Measurements from ENCODE around the gene PLAAT4.
"Not testable (repeated sequence)": the region's sequence is repeated elsewhere in the genome, so short reads cannot be mapped to it uniquely, and the experiment has no call there.

DNA sequence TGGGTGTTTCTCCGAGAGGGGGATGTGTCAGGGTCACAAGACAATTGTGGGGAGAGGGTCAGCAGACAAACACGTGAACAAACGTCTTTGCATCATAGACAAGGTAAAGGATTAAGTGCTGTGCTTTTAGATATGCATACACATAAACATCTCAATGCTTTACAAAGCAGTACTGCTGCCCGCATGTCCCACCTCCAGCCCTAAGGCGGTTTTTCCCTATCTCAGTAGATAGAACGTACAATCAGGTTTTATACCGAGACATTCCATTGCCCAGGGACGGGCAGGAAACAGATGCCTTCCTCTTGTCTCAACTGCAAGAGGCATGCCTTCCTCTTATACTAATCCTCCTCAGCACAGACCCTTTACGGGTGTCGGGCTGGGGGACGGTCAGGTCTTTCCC, 8.5 kb upstream of the PLAAT4 start:
- TF ChIP-seq, protein P1, sequence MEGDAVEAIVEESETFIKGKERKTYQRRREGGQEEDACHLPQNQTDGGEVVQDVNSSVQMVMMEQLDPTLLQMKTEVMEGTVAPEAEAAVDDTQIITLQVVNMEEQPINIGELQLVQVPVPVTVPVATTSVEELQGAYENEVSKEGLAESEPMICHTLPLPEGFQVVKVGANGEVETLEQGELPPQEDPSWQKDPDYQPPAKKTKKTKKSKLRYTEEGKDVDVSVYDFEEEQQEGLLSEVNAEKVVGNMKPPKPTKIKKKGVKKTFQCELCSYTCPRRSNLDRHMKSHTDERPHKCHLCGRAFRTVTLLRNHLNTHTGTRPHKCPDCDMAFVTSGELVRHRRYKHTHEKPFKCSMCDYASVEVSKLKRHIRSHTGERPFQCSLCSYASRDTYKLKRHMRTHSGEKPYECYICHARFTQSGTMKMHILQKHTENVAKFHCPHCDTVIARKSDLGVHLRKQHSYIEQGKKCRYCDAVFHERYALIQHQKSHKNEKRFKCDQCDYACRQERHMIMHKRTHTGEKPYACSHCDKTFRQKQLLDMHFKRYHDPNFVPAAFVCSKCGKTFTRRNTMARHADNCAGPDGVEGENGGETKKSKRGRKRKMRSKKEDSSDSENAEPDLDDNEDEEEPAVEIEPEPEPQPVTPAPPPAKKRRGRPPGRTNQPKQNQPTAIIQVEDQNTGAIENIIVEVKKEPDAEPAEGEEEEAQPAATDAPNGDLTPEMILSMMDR (conservative IDR thresholded peaks at IDR 0.05): not testable (repeated sequence)
- not testable (repeated sequence) for TF ChIP-seq ZFX (IDR thresholded peaks at IDR 0.05)

Data from C4-2B (cell line).